ENCODE results near the gene FAT1.

The FAT1 gene

DNA sequence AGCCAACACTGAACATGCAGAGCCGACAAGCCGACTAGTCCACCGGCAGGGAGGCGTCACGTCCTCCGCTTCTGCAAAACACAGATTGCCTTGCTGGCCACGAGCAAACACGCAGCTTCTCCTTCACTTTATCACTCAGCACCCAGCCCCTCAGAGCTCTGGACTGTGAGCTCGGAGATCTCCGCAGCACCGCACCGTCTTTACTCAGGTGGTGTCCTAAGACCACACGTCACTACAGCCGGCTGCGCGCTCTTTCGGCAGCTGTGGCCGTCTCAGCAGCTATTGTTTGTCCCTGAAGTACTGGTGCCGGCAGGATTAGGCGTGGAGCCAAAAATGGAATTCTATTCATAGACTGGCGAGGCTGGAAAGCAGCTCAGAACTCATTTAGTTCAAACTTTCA lies 72.0 kb downstream of the FAT1 start:
- no peak for DNase-seq (ENCODE audit: low read depth)

DNA sequence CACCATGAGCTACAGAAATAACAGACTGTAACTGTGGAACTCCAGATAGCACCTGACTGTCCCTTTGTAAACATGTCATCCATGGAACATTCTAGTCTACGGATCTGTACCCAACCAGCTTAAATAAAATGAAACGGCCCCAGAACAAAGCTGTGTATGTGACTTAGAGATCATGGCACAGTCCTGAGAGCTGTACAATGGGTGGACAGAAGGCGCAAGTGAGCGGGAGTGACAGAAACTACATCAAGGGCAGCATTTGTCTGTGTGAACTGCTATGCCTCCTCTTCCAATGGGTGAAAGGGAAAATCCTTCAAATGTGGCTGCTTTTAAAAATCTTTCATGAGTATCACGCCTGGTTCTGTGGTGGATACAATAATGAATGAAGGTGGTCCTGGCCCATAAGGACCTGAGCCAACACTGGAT lies 72.5 kb downstream of the FAT1 start:
- DNase-seq (ENCODE audit: low read depth) = no peak

DNA sequence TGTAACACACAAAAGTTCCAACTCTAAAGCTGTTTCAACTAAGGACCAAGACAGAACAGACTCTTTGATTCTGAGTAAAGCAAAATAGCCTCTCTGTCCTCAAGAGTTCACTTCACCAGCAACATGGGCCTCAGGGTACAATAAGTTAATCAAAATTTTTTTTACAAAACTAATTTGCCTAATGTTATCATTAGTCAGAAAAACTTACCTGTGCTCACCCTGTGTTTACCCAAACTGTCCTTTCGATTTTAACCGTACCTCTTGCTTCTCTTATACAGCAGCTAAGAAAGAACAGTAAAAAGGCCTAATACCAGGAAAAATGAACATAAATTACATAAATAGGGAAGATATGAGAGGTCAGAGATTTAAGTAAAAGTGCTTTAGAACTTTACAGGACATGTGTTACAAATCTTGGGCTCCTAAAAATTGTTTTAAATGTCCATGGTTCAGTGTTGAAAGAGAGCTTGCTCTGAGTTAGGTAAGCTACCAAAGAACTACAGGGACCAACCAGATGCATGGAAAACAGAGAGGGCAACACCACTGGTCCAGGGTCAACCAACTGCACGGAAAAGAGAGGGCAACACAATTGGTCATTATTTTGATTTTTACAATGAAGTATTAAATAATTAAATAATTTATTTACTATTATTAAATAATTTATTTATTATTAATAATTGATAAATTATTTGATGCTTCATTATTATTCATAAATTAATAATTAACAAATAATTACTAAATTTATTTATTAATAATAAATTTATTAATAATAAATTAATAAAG lies 73.1 kb downstream of the FAT1 start:
- DNase-seq (ENCODE audit: low read depth) = no peak

DNA sequence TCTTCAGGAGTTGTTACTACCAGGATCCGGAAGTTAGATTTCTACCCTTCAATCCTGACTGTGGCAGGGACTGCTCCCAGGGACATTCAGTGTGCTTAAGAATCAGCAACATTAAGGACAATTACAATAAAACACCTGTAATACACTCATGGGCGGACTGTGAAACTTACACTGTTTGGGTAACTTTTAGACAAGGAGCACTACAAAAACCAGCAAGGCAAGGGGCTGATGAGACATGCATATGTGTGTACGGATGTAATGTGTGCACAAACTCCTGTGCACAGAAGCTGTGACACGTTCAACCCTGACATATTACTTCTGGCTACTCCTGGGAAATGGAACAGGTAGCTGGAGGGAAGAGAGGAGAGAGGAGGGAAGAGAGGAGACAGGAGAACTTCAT lies 75.8 kb downstream of the FAT1 start:
- DNase-seq (ENCODE audit: low read depth) = no peak

DNA sequence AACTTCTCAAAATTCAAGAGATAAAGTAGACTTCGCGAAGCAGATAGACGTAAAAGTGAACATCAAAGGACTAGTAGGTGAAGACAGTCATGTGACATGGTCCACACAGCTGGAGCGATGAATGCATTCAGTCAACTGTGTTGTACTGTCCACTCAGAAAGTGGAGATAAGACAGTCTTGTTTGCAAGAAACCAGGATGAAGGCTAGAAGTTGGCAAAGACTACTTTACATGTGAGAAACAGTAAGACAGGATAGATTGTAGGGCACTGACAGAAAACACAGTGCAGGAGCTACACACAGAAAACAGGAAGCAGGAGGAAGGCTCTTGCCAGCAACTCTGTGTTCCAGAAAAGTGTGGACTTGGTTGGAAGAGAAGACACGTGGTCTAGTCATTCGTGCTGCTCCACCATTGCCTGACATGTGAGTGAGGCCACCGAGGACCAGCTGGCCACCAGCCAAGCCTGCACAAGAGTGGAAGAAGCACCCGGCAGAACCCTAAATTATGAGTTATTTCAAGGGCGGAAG lies 78.9 kb downstream of the FAT1 start:
- DNase-seq (ENCODE audit: low read depth) = no peak

DNA sequence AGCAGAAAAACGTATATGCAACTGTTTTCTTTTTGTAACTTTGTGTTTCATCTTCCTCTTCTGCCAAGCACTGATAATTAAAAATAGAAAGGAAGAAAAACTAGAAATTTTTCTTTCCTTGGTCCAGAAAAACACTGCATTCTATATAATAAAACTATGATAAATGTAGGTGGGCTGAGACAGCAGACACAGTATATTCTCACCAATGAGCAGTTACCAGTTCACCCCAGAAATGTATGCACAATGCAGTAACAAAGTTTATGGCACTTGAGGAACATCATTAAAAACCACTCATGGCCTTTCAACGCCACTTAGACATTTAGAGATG lies 79.4 kb downstream of the FAT1 start:
- DNase-seq (ENCODE audit: low read depth) = no peak

DNA sequence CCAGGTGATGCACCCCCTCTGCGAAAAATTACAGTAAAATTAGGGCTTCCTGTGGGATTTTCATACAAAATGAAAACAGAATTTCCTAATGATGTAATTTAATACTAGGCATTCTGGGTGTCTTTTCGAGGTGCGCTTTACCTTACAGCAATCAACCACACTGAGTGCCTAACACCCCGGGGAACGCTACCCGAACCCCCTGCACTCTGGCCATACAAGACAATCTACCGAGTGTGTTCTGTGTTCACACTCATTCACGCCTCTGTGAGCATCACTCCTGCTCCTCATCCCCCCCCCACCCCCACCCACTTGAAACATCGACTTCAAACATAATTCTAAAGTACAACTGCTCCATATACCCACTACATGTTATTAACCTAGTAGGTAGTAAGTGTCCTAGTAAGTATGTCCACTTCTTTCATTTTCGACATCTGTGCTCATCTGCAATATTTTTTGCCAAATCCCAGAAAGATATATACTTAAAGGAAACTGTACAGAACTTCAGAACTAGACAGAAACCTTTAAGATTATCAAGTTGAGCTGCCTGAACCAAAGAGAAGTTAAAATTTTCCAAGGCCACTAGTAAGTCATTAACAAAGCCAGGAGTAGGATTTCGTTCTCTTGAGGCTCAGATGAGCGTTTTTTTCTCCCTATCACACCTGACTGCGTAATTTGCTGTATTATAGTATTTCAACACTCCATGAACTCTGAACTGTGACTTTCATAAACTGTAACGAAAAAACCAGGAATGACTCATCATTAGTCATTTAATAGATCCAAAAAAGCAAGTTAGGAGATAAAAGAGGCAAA lies 80.0 kb downstream of the FAT1 start:
- DNase-seq (ENCODE audit: low read depth) = no peak

DNA sequence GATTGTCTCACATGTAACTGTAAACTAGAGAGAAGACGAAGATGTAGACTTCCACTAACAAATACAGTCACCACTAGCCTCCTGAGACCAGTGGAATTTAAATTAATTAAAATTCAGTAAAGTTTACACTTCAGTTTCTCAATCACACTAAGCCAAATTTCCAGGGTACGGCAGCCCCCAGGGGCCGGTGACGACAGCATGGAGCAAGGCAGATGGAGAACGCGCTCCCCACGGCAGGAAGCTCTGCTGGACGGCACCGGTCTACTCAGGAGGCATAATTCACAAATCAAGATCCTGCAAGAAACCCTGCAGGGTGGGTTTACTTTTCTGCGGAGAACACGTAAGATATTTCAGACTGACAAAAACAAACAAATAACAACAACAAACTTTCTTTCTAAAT lies 80.7 kb downstream of the FAT1 start:
- DNase-seq (ENCODE audit: low read depth) = no peak

DNA sequence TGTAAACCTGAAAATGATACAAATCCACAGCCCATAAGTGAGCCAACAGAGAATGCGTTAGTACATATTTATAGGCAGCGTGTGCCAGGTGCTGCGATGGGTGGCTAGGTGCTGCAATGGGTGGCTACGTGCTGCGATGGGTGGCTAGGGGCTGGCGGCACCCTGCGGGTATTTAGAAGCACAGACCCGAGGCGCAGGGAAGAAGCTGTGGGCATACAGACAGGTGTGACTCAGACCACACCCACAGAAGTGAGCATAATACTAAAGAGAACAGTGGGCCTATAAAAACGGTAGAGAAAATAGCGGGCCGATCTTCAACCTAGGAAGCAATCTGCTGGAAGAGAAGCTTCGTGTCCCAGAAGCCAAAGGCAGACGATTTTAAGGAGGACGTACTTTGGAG lies 81.1 kb downstream of the FAT1 start:
- DNase-seq (ENCODE audit: low read depth) = no peak

DNA sequence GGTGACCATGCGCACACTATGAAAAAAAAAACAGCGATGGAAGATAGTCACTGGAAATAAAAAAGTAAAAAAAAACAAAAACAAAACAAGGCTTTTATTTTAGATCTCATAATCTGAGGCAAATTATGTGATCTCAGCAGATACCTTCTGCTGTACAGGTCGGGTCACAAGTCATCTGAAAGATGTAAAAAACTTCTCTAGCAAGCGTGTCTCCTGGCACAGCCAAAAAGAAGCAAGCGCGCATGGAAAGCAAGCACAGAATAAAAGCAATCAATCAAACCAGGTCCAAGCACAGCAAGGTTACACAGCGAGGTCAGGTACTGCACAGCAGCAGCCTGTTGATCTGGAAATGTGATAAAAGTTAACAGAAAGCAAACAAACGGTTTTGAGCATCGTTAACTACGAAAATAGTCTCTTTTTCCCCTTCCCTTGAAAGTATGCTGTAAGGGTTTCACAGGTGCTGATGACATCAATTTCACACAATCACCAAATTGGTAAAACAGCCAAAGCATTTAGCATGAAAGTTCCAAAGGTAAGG lies 89.0 kb downstream of the FAT1 start:
- DNase-seq (ENCODE audit: low read depth) = no peak

DNA sequence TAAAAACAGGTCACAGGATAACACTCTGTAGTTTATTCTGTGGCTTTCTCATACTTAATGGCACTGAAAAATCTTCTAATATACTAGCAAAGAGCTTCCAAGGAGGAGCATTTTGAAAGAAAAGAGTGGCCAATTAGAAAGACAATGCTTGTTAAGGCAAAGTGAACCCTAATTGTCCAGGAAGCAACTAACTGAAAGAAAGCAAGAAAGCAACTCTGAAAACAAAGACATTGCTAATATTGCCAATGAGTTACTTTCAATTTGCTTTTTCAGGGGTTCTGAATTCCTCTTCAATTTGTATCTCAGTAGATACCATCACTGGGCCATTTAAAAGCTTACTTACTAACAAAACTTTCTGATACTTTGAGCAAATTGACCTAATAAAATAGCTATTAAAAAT lies 89.8 kb downstream of the FAT1 start:
- no peak for DNase-seq (ENCODE audit: low read depth)

DNA sequence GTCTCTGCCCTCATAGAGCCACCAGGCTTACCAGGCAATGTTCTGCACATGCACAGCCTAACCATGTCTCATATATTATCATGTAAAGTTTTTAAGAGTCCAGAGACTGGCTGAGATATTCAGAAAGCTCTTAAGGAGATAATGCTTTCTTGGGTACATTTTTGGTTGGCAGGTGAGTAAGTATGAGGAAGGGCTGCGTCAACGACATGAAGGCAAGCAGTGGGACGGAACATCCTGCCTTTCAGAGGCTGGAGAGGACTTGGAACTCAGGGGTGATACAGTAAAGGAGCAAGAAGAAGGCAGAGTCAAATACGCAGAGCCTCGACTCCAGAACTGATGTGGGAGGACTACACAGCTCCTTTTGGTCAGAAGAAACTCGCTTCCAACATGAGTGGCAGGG lies 93.5 kb downstream of the FAT1 start:
- no peak for DNase-seq (ENCODE audit: low read depth)

DNA sequence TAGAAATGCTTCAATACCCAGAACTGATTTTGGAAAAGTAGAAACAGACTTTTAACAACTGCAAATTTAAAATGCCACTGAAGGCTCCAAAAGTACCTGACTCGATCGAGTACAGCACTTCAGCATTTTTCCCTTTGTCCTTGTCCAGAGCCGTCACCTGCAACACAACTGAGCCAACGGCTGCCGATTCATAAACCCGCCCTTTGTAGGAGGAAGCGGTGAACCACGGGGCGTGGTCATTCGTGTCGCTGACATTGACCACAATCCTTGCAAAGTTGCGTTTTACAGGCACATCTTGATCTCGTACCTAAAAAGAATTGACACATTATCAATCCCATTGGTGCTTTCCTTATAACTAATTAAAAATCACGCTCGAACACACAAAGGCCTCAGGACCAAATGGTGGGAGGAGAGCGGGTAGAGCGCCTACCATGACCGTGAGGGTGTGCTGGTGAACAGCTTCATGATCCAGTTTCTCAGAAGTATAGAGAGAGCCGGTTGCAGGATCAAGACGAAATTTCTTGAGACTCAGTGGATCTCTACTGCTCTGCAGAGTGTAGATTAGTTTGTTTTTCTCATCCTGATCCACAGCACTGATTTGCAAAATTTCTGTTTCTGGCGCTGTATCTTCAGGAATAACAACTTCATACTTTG lies 95.5 kb downstream of the FAT1 start:
- peak; percentile 3 for DNase-seq (ENCODE audit: low read depth)

DNA sequence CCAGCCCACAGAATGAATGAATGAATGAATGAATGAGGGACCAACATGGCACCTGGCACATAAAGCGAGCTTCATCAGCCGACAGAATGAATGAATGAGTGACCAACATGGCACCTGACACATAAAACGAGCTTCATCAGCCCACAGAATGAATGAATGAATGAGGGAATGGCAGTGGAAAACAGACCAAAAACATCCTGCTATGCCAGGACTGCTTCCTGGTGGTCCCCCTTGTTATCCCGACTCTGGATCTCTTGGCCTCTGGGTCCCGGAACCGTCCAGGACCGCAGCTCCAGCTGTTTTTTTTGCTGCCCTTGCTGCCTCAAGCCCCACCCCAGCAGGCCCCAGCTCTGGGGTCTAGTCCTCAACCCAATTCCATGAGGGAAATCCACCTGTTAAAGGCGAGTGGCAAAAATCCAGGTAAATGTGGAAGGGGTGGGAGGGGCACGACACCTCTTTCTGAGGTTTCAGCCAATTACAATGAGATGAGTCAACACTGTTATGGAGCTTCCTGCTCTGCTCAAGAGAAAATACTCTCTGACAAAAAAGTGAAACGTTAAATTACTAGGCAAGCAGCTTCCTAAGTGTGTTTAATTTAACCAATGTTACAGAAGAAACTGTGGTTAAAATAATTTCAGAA lies 96.3 kb downstream of the FAT1 start:
- no peak for DNase-seq (ENCODE audit: low read depth)

DNA sequence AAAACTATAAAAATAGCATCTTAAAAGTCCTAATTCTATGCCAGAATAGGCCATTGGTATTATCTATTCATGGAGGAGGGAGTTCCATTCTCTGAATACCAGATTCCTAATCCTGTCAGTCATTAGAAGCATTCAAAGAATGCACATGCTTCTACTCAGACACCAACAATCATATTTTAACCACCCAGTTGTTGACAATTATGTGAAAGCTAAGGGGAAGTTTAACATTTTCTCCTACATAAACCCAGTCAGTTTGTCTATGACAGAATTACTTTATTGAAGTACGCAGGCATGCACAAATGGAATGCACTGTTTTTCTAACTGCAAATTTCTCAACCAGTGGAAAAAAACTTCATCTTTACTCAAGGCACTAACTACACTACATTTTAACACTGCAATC lies 98.7 kb downstream of the FAT1 start:
- DNase-seq (ENCODE audit: low read depth) = no peak

DNA sequence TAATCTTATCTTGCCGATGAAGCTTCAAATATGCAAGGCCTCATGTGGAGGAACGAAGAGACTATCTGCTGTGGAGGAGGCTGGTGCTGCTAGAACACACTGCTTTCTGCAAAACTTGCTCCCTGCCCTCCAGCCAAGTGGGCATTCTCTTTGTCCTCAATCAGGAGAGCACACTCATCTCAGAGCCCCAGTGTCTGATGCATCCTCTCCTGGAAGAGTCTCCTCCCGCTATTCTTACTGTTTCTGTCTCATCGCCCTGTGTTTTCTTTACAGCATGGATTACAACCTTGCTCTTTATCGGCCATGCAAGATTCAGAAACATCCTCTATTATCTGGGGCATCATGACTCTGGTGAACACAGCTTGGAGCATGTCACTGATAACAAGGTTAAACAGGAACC lies 100.1 kb downstream of the FAT1 start:
- DNase-seq (ENCODE audit: low read depth) = no peak

DNA sequence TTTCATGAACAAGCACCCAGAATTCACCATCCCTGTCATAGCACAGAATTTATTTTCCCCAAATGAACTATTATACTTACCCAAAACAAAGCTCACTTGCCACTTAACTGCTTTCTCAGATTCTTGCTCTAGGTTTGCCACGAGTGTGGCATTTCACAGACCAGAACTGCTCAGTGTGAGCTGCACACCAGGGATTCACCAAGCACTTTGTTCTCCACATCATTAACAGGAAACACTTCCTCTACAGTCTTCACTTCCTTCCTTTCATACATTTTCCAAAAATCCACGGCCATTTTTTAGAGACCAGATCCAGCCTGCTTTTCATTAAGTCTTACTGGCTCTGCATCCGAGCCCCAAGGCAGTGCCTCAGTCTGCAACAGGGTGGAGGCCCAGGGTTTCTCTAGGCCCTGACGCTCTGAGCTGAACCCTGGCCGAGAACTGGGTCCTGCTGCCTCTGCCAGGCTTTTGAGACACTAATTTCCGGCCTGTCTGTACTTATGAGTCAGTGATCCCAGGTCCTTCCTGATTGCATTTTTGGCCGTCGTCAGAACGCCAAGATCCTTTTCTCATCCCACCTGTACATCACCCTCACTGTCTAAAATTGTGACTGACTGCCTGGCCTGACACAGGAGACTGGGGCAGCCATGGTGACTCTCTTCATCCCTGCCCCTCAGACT lies 100.7 kb downstream of the FAT1 start:
- no peak for DNase-seq (ENCODE audit: low read depth)

DNA sequence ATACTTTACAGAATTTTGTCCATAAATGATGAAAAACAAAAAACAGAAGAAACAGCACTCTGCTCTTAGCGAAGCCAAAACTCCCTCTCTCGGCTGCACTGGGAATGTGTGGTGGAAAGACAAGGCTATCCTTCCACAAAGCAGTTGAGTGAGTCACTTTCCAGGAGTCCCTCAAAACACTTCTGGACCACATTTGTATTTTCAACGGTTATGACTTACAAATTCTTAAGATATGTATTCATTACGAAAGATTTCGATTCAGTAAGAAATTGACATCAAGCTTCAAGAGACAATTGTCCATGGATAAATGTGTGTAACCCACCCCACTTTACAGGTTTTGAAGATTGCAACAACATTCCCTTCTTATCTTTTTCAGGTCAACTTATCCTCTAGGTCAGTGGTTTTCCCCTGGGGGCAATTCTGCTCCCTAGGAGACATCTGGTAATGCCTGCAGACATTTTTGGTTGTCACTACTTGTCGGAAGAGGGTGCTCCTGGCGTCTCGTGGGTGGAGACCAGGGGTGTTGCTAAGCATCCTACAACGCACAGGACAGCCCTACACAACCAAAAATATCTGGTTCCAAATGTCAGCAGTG lies 101.6 kb downstream of the FAT1 start:
- no peak for DNase-seq (ENCODE audit: low read depth)

DNA sequence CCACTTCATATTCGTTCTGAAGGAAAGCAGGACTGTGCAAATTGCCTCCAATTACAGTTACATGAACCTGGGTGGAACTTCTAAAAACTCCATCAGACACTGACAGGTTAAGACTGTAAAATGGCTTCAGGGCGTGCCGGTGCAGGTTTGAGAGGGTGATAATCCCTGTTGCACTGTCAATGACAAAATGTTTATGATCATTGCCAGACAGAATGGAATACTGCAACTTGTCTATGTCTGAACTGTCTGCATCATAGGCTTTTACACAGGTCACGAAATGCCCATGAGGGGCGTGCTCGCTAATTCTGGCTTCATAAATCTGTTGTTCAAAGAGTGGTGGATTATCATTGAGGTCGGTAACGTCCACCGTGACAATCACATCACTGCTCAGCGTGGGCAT lies 104.6 kb downstream of the FAT1 start:
- no peak for DNase-seq (ENCODE audit: low read depth)

DNA sequence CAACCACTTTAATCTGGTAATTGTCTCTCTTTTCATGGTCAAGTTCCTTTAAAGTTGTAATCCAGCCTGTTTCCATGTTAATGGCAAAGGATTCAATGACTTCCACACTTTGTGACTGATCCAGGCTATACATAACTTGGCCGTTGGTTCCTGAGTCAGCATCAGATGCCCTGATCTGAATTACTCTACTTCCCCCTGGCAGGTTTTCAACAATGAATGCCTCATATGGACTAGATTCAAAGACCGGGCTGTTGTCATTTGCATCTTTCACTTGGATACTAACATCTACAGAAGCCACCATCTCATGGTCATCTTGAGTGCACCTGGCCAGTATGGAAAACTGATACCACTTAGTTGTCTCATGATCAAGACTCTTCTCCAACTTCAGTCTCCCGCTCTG lies 105.7 kb downstream of the FAT1 start:
- DNase-seq (ENCODE audit: low read depth) = no peak

DNA sequence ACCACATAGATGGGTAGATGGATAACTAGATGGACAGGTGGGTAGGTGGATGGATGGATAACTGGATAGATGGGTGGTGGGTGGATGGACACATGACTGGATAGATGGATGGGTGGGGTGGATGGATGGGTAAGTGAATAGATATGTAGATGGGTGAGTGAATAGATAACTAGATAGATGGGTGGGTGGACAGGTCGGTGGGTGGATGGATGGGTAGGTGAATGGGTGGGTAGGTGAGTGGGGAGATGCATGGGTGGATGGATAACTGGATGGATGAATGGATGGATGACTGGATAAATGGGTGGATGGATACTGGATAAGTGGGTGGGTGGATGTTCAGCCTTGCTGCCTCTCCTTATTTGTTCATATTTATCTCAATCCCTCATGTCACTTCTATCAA lies 116.2 kb downstream of the FAT1 start:
- no peak for DNase-seq (ENCODE audit: low read depth)
